ENCODE results near the gene PTPRD.
"Not testable (repeated sequence)": the region's sequence is repeated elsewhere in the genome, so short reads cannot be mapped to it uniquely, and the experiment has no call there.

PTPRD gene

GRCh38 chr9:9499546-9499945 is 1113.3 kb downstream of the PTPRD start:
- DNase-seq (ENCODE audit: low spot score) = no peak

GRCh38 chr9:9498846-9499245 is 1114.0 kb downstream of the PTPRD start:
- DNase-seq (ENCODE audit: low spot score) = no peak

- no peak for DNase-seq (ENCODE audit: low spot score)
These were observed 1114.7 kb downstream of the PTPRD start for GRCh38 chr9:9498128-9498527.

- DNase-seq (ENCODE audit: low spot score) = no peak
These were observed 1118.5 kb downstream of the PTPRD start for GRCh38 chr9:9494336-9494735.

- no peak for DNase-seq (ENCODE audit: low spot score)
These were observed 1120.3 kb downstream of the PTPRD start for GRCh38 chr9:9492506-9492905.

GRCh38 chr9:9489183-9489582 is 1123.6 kb downstream of the PTPRD start:
- DNase-seq (ENCODE audit: low spot score) = no peak

- no peak for DNase-seq (ENCODE audit: low spot score)
These were observed 1129.6 kb downstream of the PTPRD start for GRCh38 chr9:9483175-9483574.

GRCh38 chr9:9478741-9479140 is 1134.1 kb downstream of the PTPRD start:
- no peak for DNase-seq (ENCODE audit: low spot score)

GRCh38 chr9:9469271-9469670 is 1143.5 kb downstream of the PTPRD start:
- no peak for DNase-seq (ENCODE audit: low spot score)

GRCh38 chr9:9441874-9442273 is 1170.9 kb downstream of the PTPRD start:
- DNase-seq (ENCODE audit: low spot score) = not testable (repeated sequence)

- no peak for DNase-seq (ENCODE audit: low spot score)
These were observed 1175.2 kb downstream of the PTPRD start for GRCh38 chr9:9437641-9438040.

GRCh38 chr9:9426454-9426853 is 1186.3 kb downstream of the PTPRD start:
- DNase-seq (ENCODE audit: low spot score) = not testable (repeated sequence)

GRCh38 chr9:9412241-9412640 is 1200.6 kb downstream of the PTPRD start:
- DNase-seq (ENCODE audit: low spot score) = no peak

GRCh38 chr9:9410736-9411135 is 1202.1 kb downstream of the PTPRD start:
- no peak for DNase-seq (ENCODE audit: low spot score)

GRCh38 chr9:9399982-9400381 is 1212.8 kb downstream of the PTPRD start:
- no peak for DNase-seq (ENCODE audit: low spot score)

- no peak for DNase-seq (ENCODE audit: low spot score)
These were observed 1216.3 kb downstream of the PTPRD start for GRCh38 chr9:9396518-9396917.

- DNase-seq (ENCODE audit: low spot score) = no peak
These were observed 1217.3 kb downstream of the PTPRD start for GRCh38 chr9:9395539-9395938.

- no peak for DNase-seq (ENCODE audit: low spot score)
These were observed 1220.0 kb downstream of the PTPRD start for GRCh38 chr9:9392755-9393154.

- DNase-seq (ENCODE audit: low spot score) = no peak
These were observed 1222.9 kb downstream of the PTPRD start for GRCh38 chr9:9389904-9390303.

- DNase-seq (ENCODE audit: low spot score) = no peak
These were observed 1225.2 kb downstream of the PTPRD start for GRCh38 chr9:9387511-9388115.

GRCh38 chr9:9362332-9362731 is 1250.5 kb downstream of the PTPRD start:
- DNase-seq (ENCODE audit: low spot score) = no peak

GRCh38 chr9:9352877-9353481 is 1259.8 kb downstream of the PTPRD start:
- no peak for DNase-seq (ENCODE audit: low spot score)

- DNase-seq (ENCODE audit: low spot score) = no peak
These were observed 1271.6 kb downstream of the PTPRD start for GRCh38 chr9:9341203-9341602.

- no peak for DNase-seq (ENCODE audit: low spot score)
These were observed 1275.7 kb downstream of the PTPRD start for GRCh38 chr9:9337129-9337528.

All from CD4-positive, alpha-beta T cell treated with Interleukin-6 at 100 ng/mL for 8 hours (primary cell).